HEK293 (cell line): ENCODE measurements around the gene ZNF775.

Experiments used
- CTCF ChIA-PET: fragments of 350-600 bp; formaldehyde crosslinking; extraction: SDS; loops from one replicate; lab custom pipeline; 2021; ENCODE audit warnings: antibody characterized with exemption; lab: Yijun Ruan, JAX
- POLR2A ChIA-PET: fragments of 300-600 bp; formaldehyde crosslinking; extraction: SDS; loops from one replicate; lab custom pipeline; 2020; ENCODE audit warnings: antibody characterized with exemption, inconsistent platforms; lab: Yijun Ruan, JAX
- H3K27ac ChIP-seq: fragments of 200-500 bp; sonication (Bioruptor generic); 2 replicates; pipeline ENCODE4 v1.5.1; 2014; ENCODE audit warnings: low read depth, low read length, control low read depth, inconsistent platforms; ENCODE audit errors: extremely low read depth
- H3K36me3 ChIP-seq, 2 experiments: fragments of 200-500 bp in 1 of 2; sonication (Bioruptor generic) in 1 of 2; 1 replicate in 1 of 2; 2 replicates in 1 of 2; pipeline ENCODE4 v1.5.1; 2014 to 2017; ENCODE audit warnings: inconsistent platforms in 2 of 2, low read length in 2 of 2; ENCODE audit not compliant: control insufficient read depth in 2 of 2, insufficient read depth in 1 of 2
- H3K4me1 ChIP-seq: fragments of 200-500 bp; sonication (Bioruptor generic); 2 replicates; pipeline ENCODE4 v1.5.1; 2014; ENCODE audit warnings: mild to moderate bottlenecking, low read length, inconsistent platforms; ENCODE audit not compliant: control insufficient read depth, insufficient read depth
- H3K4me3 ChIP-seq: 2 replicates; pipeline ENCODE4 v1.5.1; 2011; ENCODE audit warnings: low read depth, mild to moderate bottlenecking, control low read depth, low read length, moderate library complexity
- H3K9me3 ChIP-seq: fragments of 200-500 bp; sonication (Bioruptor generic); 2 replicates; pipeline ENCODE4 v1.5.1; 2014; ENCODE audit warnings: low read depth, low read length, inconsistent platforms; ENCODE audit not compliant: control insufficient read depth, insufficient read depth
- GFI1B ChIP-seq: fragments of 450-650 bp; formaldehyde crosslinking; IDR thresholded peaks from 2 replicates; pipeline ENCODE4 v1.5.1; 2016; ENCODE audit warnings: missing biosample characterization, missing genetic modification characterization
- GLIS1 ChIP-seq: fragments of 450-650 bp; formaldehyde crosslinking; IDR thresholded peaks from 2 replicates; pipeline ENCODE4 v1.5.1; 2016; ENCODE audit warnings: missing biosample characterization, missing genetic modification characterization
- HOXC10 ChIP-seq: sonication (generic); formaldehyde crosslinking; IDR thresholded peaks from 2 replicates; pipeline ENCODE4 v1.8.1; 2023; ENCODE audit warnings: mild to moderate bottlenecking, missing genetic modification reagents
- TSHZ1 ChIP-seq: fragments of 450-650 bp; formaldehyde crosslinking; IDR thresholded peaks from 2 replicates; pipeline ENCODE4 v1.5.1; 2016; ENCODE audit warnings: missing biosample characterization, missing genetic modification characterization, borderline replicate concordance
- ZBTB20 ChIP-seq: fragments of 450-650 bp; formaldehyde crosslinking; IDR thresholded peaks from 2 replicates; pipeline ENCODE4 v1.5.1; 2016; ENCODE audit warnings: missing biosample characterization, missing genetic modification characterization
- ZNF184 ChIP-seq: fragments of 450-650 bp; IDR thresholded peaks from 2 replicates; pipeline ENCODE4 v1.5.1; 2018; ENCODE audit warnings: missing biosample characterization, mild to moderate bottlenecking, missing genetic modification characterization
- ZNF280C ChIP-seq: fragments of 450-650 bp; formaldehyde crosslinking; IDR thresholded peaks from 2 replicates; pipeline ENCODE4 v1.5.1; 2016; ENCODE audit warnings: missing biosample characterization, missing genetic modification characterization
- ZNF302 ChIP-seq: fragments of 450-650 bp; formaldehyde crosslinking; IDR thresholded peaks from 2 replicates; pipeline ENCODE4 v1.5.1; 2016; ENCODE audit warnings: missing biosample characterization, missing genetic modification characterization, low read depth
- ZNF324 ChIP-seq: fragments of 450-650 bp; formaldehyde crosslinking; IDR thresholded peaks from 2 replicates; pipeline ENCODE4 v1.5.1; 2016; ENCODE audit warnings: missing biosample characterization, missing genetic modification characterization
- ZNF391 ChIP-seq: fragments of 450-650 bp; formaldehyde crosslinking; IDR thresholded peaks from 2 replicates; pipeline ENCODE4 v1.5.1; 2016; ENCODE audit warnings: low read depth, missing biosample characterization, missing genetic modification characterization, borderline replicate concordance
- ZNF449 ChIP-seq: fragments of 450-650 bp; formaldehyde crosslinking; IDR thresholded peaks from 2 replicates; pipeline ENCODE4 v1.5.1; 2017; ENCODE audit warnings: missing biosample characterization, mild to moderate bottlenecking, missing genetic modification characterization, moderate library complexity
- ZNF530 ChIP-seq: fragments of 450-650 bp; formaldehyde crosslinking; IDR thresholded peaks from 2 replicates; pipeline ENCODE4 v1.5.1; 2016; ENCODE audit warnings: low read depth, missing biosample characterization, missing genetic modification characterization
- ZNF600 ChIP-seq: fragments of 450-650 bp; formaldehyde crosslinking; IDR thresholded peaks from 2 replicates; pipeline ENCODE4 v1.5.1; 2016; ENCODE audit warnings: missing biosample characterization, missing genetic modification characterization
- ZNF639 ChIP-seq: fragments of 450-650 bp; formaldehyde crosslinking; IDR thresholded peaks from 2 replicates; pipeline ENCODE4 v1.5.1; 2016; ENCODE audit warnings: missing biosample characterization, missing genetic modification characterization
- ZNF692 ChIP-seq: fragments of 450-650 bp; formaldehyde crosslinking; IDR thresholded peaks from 2 replicates; pipeline ENCODE4 v1.5.1; 2016; ENCODE audit warnings: missing biosample characterization, missing genetic modification characterization
- ZNF791 ChIP-seq: fragments of 450-650 bp; formaldehyde crosslinking; IDR thresholded peaks from 2 replicates; pipeline ENCODE4 v1.5.1; 2016; ENCODE audit warnings: missing biosample characterization, missing genetic modification characterization

The ZNF775 gene

GRCh38 chr7:150340024-150340749 lies 38.9 kb upstream of the ZNF775 start:
- Histone ChIP-seq H3K4me3 (no peak overlapping the region), H3K27ac (no peak overlapping the region), H3K36me3 (peaks cover 0 to 30% of the 10 kb centered on the region in 2 experiments; a peak in 1 of 3 replicates), H3K9me3 (no peaks in the 10 kb centered on the region), H3K4me1 (no peaks in the 10 kb centered on the region)
- TF ChIP-seq ZNF600 (tag by site-specific recombination) (peak; percentile 43; the same call in 1 of the 2 replicates), ZNF692 (no peak)
- ChIA-PET POLR2A (no interaction called here), CTCF (interaction anchor here (0.5 kb wide), 1 partner anchor 433 kb away, joined by 3 read pairs; no protein-coding TSS in a partner anchor)

- peaks cover 0 to 28% of the 10 kb centered on the region in 2 experiments; a peak in 1 of 3 replicates for H3K36me3 ChIP-seq
- CTCF ChIA-PET: no interaction called here
- TF ChIP-seq ZNF449 (tag by site-specific recombination): no peak
- no peak for TF ChIP-seq ZNF639 (tag by site-specific recombination)
- TF ChIP-seq ZNF791 (tag by site-specific recombination): no peak
- no peak for TF ChIP-seq ZNF324 (tag by site-specific recombination)
- POLR2A ChIA-PET: no interaction called here
- H3K9me3 ChIP-seq: no peaks in the 10 kb centered on the region
- no peak overlapping the region for H3K27ac ChIP-seq
- H3K4me3 ChIP-seq: no peak overlapping the region
- no peaks in the 10 kb centered on the region for H3K4me1 ChIP-seq
Observed at GRCh38 chr7:150340875-150341262, 38.3 kb upstream of the ZNF775 start.

- Histone ChIP-seq H3K9me3 (no peaks in the 10 kb centered on the region), H3K27ac (no peak within 1 kb of the TSS), H3K36me3 (peaks cover 0 to 22% of the 10 kb centered on the region in 2 experiments; a peak in 1 of 3 replicates), H3K4me1 (no peaks in the 10 kb centered on the region), H3K4me3 (no peak within 1 kb of the TSS)
- ChIA-PET POLR2A (no interaction called here), CTCF (no interaction called here)
- TF ChIP-seq ZNF639 (tag by site-specific recombination) (no peak), ZNF302 (tag by site-specific recombination) (no peak), HOXC10 (CRISPR knock-in tag) (no peak), ZNF280C (tag by site-specific recombination) (no peak), ZBTB20 (no peak), ZNF391 (tag by site-specific recombination) (no peak), GLIS1 (tag by site-specific recombination) (no peak), TSHZ1 (tag by site-specific recombination) (no peak), GFI1B (tag by site-specific recombination) (no peak), ZNF184 (no peak), ZNF530 (tag by site-specific recombination) (no peak)
Observed at GRCh38 chr7:150341263-150342120, 37.6 kb upstream of the ZNF775 start, which contains the start of gene RARRES2. TSS of gene RARRES2 (minus strand) at chr7:150341629. CDS start at chr7:150340609, 1,020 bp downstream.
